Thyroid gland (tissue), 4 donors: ENCODE measurements around the gene TRAF7.

Experiments used
- POLR2A ChIP-seq, 2 donors: fragments of 450-650 bp; IDR thresholded peaks; one replicate each; pipeline ENCODE4 v1.6.1; 2017; ENCODE audit warnings: antibody characterized with exemption in 2 of 2, mild to moderate bottlenecking in 2 of 2, moderate library complexity in 1 of 2
- TF ChIP-seq, protein P1 (sequence below), 6 experiments: fragments of 200-600 bp in 3 of 6; fragments of 450-650 bp in 3 of 6; sonication (generic) in 3 of 6; IDR thresholded peaks; one replicate each; pipeline ENCODE4 v1.5.1; 2016 to 2019; ENCODE audit warnings: antibody characterized with exemption in 6 of 6, mild to moderate bottlenecking in 2 of 6, inconsistent platforms in 1 of 6, moderate library complexity in 1 of 6

DNA sequence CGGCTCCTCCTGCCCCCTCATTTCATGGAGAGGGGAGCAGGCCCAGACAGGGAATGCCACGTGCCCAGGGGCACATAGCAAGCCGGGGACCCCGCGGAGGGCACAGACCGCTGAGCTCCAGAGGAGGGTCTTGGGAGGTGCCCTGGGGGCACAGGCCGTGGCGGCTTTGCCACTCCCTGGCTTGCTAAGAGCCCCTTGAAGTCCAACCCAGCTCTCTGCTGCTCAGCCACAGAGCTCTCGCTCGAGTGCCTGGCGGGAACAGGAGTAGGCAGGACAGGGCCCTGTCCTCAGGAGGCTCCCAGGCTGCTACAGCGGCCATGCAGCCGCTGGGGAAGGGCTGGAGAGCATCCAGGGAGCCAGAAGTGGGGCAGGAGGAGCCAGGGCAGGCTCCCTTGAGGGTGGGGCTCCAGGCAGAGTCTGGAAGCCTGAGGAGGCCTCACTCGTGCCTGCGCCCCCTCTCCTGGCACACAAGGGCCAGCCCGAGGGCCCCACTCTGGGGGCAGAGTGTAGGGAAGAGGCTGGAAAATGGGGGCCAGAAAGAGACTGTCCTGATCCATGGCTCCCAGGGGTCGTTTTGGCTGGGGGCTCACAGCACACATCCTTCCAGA, 11.6 kb upstream of the TRAF7 start:
- TF ChIP-seq, protein P1, sequence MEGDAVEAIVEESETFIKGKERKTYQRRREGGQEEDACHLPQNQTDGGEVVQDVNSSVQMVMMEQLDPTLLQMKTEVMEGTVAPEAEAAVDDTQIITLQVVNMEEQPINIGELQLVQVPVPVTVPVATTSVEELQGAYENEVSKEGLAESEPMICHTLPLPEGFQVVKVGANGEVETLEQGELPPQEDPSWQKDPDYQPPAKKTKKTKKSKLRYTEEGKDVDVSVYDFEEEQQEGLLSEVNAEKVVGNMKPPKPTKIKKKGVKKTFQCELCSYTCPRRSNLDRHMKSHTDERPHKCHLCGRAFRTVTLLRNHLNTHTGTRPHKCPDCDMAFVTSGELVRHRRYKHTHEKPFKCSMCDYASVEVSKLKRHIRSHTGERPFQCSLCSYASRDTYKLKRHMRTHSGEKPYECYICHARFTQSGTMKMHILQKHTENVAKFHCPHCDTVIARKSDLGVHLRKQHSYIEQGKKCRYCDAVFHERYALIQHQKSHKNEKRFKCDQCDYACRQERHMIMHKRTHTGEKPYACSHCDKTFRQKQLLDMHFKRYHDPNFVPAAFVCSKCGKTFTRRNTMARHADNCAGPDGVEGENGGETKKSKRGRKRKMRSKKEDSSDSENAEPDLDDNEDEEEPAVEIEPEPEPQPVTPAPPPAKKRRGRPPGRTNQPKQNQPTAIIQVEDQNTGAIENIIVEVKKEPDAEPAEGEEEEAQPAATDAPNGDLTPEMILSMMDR (IDR thresholded peaks at IDR 0.05): no peak
- no peak for TF ChIP-seq POLR2A (IDR thresholded peaks at IDR 0.05)
